Measurements from ENCODE around the gene PRRC1.

Gene PRRC1

DNA sequence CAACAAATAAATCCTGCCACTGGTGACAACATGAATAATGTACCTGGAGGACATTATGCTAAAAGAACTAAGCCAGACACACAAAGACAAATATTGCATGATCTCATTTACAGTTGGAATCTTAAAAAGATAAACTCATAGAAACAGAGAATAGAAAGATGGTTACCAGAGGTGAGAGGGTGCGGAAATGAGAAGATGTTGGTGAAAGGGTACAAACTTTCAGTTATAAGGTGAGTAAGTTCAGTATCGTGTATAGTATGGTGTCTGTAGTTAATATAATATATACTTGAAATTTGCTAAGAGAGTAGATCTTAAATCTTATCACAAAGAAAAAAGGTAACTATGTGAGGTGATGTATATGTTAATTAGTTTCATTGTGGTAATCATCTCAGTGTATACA is 63.3 kb downstream of the PRRC1 start:
- DNase-seq (ENCODE audit: low read depth): no peak

DNA sequence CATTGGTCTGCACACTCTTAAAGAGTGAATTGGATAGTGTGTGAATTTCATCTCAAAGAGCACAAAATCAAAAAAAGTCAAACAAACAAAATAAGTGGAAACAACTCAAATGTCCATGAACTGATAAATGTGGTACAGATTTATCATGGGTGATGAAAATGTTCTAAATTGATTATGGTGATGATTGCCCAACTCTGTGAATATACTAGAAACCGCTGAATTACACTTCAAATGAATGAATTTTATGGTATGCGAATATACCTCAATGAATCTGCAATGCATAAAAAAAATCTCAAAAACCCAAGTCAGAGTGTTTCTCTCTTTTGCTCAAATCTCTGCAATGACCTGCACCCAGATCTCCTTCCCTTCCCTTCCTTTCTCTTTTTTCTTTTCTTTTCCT is 64.0 kb downstream of the PRRC1 start:
- no peak for DNase-seq (ENCODE audit: low read depth)

DNA sequence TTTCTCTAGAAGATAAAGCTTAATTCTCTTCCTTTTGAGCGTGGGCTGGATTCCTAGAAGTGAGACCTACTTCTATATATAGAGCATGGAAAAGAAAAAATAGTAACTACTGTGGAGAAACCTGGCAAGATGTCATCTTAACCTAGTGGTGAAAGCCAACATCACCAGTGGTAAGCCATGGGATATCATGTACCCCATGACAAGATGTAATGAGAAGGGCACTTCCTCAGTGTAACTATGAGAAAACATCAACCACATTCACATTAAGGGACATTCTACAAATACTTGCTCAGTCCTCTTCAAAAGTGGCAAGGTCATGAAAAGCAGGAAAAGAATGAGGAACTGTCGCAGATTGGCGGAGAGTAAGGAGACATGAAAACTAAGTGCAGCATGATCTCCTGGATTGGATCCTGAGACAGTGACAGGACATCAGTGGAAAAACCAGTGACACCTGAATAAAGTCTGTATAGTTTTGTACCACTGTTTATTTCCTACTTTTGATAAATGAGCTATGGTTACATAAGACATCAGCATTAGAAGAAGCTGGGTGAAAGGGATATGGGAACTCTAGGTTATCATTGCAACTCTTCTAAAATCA is 65.4 kb downstream of the PRRC1 start:
- DNase-seq (ENCODE audit: low read depth): no peak

DNA sequence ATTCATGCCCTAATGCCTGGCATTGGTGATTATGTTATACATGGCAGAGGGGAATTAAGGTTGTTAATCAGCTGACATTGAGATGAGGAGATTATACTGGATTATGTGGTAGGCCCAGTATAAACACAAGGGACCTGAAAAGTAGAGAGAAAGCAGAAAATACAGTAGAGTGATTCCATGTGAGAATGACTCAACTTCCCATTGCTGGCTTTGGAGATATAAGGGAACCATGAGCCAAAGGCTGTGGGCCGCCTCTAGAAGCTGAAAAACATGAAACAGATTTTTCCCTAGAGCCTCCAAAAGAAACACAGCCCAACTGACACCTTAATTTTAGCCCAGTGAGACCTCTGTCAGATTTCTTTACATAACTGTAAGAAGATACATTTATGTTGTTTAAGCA is 66.4 kb downstream of the PRRC1 start:
- DNase-seq (ENCODE audit: low read depth): no peak

DNA sequence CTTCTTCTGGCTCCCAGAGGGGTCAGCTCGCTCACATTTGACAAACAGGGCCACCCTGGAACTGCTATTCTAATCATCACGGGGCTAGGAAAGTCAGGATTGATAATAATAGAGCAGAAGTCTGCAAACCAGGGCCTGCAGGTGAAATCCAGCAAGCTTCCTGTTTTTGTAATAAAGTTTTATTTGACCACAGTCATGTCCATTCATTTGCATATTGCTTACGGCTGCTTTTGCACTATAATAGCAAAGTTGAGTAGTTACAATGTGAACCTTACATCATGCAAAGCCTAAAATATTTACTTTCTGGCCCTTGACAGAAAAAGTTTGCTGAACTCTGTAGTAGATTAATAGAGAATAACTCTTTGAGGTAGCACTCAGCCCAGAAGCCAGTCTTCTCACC is 68.2 kb downstream of the PRRC1 start:
- no peak for DNase-seq (ENCODE audit: low read depth)

DNA sequence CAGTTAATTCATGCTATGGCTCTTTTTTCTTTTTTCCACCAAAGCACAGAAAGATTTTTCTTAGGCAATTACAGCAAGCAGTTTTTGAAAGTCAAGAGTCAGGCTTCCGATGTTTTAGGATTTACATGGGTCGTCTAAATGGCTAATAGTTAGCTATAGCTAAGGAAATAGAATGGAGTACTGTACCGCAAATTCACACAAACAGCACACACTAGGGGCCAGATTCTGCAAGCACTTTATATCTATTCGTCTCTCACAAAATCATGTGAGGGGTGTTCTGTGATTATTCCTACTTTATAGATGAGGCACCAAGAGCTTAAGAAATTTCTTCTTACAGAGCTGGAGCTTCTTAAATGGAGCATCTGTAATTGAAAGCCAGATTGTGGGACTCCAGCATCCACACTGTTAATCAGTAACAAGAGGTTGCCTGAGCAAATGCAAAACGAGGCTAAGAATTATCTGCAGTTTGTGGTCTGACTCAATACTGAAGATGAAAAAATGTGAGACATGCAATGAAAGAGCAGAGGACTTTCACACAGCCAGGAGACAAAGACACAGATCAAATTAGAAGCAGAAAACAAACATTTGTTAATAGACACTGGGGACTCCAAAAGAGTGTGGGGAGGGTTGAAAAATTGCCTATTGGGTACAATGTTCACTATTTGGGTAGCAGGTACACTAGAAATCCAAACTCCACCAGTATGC is 68.8 kb downstream of the PRRC1 start:
- no peak for DNase-seq (ENCODE audit: low read depth)

DNA sequence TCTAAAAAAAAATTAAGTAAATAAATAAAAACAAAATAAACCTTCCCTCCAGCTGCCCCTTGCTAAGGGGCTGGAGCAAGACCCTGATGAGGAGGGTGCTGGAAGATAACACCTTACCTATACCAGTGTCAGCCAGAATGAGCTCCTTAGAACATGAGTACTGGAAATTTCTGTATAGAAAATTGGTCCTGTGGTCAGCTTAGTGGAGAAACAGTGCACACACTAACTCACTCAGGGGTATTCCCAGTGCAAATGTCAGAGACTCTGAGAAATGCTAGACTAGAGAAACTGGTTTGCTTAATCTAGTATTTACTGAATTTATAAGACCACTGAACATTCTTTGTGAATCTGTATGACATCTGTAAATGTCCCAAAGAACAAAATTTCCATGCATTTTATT is 69.4 kb downstream of the PRRC1 start:
- no peak for DNase-seq (ENCODE audit: low read depth)

DNA sequence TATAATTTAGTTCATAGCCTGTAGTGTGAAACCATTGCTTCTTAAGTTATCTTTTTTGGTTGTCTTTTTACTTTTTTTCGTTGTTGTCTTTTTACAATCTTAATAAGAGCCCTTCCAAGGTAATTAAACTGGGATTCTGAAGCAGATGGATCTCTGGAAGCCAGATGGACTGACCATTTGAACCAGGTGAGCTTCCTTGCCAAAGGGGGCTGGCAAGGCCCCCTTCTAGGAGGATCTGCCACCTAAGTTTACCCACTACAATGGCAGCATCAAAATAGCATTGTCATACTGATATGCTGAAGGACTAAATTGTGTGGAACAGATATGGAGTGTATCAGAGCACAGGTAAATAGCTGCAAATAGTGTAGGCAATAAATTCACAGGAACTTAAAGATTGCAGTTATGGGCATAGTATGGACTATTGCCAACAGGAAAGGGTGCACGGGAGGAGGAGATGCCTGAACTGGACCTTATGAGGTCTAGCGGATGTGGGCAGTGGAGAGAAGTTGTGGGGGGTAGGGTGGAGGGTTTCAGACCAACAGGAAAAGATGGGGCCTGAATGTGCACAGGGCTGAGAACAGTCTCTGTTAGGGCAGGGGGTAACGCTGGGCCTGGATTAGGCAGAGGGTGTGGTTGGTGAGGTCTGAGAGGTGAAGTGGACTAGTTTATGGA is 69.9 kb downstream of the PRRC1 start:
- no peak for DNase-seq (ENCODE audit: low read depth)

DNA sequence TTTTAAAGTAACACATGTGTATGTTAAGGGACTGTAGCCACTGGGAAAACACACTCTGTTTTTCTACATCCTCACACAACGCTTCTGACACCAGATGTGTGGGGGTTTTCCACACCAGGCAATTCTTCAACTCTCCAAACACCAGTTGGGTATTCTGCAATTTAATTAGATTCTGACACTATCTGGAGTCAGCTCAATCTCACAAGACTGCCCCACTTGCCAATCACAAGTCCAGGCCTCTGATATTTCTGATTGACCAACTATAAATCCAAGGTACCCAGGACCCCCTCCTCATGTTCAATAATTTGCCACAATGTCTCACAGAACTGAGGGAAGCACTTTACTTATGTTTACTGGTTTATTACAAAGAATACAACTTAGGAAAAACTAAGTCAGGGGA is 70.9 kb downstream of the PRRC1 start:
- no peak for DNase-seq (ENCODE audit: low read depth)

DNA sequence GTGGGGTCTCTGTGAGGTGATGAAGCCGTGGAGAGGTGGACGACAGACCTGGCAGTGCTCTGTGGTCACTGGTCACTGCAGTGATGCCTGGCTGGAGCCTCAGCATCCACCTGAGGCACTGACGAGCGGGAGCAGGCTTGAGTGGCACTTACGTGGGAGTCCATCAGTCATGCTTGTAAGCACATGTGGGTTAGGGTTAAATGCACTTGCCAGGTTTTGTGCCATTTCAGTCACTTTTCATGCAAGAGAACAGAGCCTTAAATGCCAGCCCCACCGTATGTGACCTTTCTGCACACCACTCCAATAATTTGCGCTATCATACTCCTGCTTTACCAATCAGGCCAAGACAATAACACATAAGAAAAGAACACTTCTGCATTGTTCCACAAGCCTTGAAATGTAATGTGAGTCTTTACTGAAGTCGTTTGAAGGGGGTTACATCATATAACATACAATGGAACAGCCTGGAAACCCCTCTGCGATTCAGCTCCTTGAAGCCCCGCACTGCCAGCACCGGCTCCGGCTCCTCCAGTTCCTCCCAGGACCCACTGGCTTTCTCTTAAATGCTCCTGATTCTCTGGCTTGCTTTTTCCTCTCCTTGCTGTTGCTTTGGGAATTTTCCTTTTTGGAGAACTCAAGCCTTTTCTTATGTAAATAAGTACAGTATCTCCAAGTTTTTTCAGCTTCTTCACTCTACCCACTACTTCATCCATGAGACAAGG is 72.0 kb downstream of the PRRC1 start:
- DNase-seq (ENCODE audit: low read depth): no peak

DNA sequence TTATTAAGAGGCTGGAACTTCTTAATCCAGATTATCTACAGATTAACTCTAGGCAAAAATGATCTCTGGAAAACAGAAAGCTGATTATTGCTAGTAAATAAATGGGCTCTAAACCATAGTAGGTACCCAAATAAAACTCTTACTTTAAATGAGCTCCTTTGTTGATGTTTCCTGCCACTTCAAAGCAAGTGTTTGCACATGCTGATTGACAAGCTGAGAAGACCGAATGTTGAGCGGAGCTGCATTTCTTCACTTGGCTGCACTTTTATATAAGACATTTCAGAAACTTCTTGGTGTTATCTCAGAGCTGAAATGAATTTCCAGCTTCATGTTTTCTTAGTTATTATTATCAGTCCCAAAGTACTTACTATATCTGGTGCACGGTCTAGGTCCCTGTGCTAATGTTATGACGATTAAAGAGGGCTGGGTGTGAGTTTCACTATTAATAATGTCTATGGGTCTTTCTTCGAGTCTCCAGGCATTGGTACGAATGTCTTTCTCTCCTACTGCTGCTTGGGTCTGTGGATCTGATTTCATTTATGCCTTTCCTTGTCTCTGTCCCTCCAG is 72.8 kb downstream of the PRRC1 start:
- DNase-seq (ENCODE audit: low read depth): no peak

DNA sequence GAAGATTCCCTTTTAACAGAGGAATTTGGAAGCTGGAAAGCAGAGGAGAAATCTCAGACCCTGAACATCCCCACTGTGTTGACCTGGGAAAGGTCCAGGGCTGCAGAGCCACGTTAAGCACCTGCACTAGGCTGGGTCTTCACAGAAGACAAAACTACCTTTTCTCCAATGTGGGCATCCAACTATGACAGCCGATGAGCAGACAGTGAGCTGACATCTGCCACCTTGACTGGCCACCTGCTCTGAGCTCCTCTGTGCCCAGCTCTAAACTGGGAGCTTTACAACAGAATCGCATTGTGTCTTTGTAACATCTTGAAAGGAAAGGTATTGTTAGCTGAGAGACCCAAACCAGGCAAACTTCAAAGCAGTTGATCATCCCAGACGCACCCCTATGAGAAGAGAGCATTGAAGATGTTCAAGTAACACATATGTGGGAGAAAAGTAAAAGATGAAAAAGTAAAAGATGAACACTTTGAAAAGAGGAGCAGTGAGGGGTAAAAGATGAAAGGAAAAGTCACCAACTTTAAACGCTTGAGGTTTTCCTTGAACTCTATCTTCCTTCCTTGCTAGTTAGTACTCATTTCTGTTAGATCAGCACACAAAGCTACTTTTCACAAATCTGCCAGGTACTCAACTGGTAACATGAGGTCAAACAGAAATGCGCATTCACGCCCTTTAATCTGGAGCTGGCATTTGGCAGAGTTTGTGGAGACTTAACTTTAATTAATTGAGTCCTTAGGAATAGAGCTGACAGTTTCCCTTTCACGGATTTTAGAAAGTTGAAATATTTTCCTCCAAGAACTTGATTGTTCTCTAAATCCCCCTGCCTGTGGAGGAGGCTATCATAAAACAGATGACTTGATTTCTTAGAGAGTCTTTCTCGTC is 78.3 kb downstream of the PRRC1 start:
- DNase-seq (ENCODE audit: low read depth): no peak

DNA sequence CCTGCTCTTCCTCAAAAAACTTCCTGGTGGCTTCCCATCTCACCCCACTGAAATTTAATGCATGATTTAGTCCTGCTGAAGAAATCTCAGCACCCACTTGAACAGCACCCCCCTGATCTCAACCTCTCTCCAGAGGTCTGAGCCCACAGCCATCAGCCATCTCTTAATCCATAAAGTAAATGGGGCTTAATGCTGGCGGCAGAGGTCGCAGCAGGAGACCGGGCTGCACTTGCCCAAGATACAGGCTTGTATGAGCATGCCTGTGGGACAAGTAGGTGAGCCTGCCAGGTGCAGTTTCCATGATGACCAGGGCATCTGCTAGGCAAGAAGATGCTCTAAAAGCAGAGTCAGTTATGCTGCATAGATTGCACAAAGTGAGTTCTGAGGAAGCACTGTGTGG is 79.1 kb downstream of the PRRC1 start:
- DNase-seq (ENCODE audit: low read depth): no peak

DNA sequence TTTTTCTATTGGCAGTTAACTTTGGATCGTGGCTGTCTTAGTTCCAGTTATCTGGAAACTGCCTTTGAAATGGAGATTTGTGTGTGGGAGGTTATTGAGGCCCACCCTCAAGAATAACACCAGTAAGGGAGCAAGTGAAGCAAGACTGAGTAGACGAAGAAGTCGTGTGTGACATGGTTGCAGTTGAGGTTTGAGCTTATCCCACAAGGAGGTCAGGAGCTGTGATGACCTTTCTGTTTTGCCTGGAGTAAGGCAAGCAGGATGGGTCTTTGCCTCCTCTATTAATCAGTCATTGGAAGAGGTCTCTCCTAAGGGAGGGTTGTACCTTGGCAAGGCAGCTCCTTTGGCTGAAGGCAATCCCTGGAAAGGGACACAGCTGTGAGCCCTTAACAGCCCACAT is 81.9 kb downstream of the PRRC1 start:
- no peak for DNase-seq (ENCODE audit: low read depth)

DNA sequence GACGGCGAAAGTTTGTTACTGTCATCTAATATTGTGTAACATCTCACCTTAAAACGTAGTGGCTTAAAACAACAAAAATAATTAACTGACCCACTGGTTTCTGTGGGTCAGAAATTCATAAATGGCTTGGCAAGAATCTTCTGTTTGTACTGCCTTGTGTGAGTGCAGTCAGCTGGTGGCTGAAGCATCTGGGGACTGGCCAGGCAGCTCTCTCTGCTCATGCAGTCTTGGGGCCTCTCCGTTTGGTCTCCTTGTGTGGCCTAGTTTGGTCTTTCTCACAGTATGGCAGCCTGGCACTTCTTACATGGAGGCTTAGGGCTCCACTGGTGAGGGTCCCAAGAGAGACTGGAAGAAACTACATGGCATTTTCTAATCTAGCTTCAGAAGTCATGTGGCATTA is 82.4 kb downstream of the PRRC1 start:
- no peak for DNase-seq (ENCODE audit: low read depth)

DNA sequence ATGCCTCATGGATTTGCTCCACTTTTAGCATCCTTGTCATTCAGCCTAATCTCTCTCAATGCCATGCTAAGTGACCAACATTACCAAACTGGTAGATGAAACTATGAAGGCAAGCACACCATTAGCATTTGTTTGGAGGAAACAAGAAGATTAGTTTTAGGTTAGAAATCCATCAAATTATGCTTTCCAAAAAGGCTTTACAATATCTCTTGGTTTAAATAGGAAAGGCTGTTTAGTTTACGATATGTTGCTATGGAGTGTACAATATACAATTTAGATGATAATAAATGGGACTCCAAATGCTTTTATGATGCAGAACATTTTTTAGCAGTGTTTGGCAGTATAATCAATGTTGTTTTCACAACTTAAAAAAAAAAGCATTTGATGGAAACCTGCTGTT is 83.7 kb downstream of the PRRC1 start:
- no peak for DNase-seq (ENCODE audit: low read depth)

DNA sequence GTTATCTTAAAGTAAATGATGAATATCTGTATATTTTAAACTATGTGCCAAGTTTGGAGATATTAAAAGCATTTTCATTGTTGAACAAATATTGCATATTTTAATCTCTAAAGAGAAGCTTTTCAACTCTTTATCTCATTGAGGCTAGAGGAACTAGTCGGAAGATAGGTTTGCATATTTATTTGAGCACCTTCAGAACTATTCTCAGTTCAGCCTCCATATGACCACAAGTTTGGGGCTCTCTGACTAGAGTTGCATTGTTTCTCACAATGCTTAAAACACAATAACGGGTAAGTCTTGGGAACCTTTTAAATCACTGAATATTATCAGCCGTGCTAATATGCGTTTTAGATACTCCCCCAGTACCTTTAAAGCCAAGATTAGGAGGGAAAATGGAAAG is 84.2 kb downstream of the PRRC1 start:
- DNase-seq (ENCODE audit: low read depth): no peak

DNA sequence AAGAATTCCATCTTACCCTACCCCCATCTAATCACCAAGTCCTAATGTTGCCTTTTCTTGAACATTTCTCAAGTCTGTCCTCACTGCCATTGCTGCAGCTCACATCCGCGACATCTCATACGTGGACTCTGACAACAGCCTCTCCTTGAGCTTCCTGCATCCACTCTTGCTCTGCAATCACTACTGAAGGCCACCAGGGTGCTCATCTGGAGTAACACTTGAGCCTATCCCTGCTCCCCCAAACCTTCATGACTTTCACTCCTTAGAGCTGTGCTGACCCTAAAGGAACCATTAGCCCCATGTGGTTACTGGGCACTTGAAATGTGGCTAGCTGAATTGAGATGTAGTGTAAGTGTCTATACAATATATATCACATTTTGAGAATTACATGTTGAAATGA is 85.0 kb downstream of the PRRC1 start:
- DNase-seq (ENCODE audit: low read depth): no peak

DNA sequence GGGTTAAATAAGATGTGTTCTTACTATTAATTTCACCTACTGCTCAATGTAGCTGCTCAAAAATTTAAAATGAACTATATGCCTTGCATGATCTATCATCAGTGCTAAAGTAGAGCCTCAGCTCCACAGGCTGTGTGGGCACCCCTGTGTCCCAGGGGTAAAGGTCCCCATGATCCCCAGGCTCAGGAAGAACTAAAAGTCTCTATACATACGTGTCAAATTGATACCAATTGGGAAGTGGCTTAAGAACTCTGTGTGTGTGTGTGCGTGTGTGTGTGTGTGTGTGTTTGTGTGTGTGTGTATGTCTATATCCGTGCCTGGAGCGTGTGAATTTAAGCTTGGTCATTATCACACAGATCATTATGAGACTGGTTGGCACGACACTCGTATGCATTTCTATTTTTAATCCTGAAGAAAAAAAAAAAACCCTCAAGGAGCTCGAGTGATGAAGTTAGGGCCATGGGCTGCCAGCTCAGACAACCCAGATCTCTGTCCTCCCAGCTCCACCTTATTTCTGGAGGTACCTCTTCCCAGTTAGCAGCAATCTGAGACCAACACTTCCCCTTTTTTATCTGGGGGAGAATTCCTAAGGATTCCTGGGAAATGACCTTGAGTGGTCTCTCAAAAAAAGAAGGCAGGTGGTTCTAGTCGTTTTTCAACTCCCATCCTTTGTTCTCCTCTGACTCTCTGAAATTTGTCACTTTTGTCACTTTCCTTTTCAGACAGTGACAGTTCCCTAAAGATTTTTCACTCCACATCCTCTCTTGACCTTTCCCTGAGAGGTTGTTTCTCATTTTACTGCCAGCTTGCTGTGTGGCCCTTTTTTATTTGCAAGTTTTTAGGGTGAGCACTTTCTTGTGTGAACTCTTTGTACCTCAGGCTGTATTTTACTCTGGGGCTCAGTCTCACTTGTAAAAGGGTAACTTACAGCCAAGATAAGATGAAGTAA is 85.7 kb downstream of the PRRC1 start:
- DNase-seq (ENCODE audit: low read depth): no peak
